Stimulated activated CD8-positive, alpha-beta memory T cell treated with anti-CD3 and anti-CD28 coated beads, Interleukin-4, amount 100 ng/mL, for 1 hour (primary cell): ENCODE data around the gene ZBTB8B.
"Not testable (repeated sequence)": the region's sequence is repeated elsewhere in the genome, so short reads cannot be mapped to it uniquely, and the experiment has no call there.

ENCODE experiments used
- DNase-seq, 2 donors: peaks; one replicate each; pipeline ENCODE4 v3.0.0-alpha.2; 2020; ENCODE audit warnings: low read depth in 2 of 2, low spot score in 1 of 2

Gene ZBTB8B

GRCh38 chr1:32468791-32469190, 3.9 kb downstream of the ZBTB8B start:
- DNase-seq = no peak

DNA sequence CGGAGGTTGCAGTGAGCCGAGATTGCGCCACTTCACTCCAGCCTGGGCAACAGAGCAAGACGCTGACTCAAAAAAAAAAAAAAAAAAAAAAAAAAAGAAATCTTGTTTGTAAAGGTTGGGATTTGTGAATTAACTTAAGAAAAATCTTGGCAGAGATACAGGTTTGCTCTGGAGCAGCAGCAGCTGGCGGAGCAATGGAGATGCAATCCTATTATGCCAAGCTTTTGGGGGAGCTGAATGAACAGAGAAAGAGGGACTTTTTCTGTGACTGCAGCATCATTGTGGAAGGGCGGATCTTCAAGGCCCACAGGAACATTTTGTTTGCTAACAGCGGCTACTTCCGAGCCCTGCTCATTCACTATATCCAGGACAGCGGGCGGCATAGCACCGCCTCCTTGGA, 5.6 kb downstream of the ZBTB8B start:
- DNase-seq = no peak

DNA sequence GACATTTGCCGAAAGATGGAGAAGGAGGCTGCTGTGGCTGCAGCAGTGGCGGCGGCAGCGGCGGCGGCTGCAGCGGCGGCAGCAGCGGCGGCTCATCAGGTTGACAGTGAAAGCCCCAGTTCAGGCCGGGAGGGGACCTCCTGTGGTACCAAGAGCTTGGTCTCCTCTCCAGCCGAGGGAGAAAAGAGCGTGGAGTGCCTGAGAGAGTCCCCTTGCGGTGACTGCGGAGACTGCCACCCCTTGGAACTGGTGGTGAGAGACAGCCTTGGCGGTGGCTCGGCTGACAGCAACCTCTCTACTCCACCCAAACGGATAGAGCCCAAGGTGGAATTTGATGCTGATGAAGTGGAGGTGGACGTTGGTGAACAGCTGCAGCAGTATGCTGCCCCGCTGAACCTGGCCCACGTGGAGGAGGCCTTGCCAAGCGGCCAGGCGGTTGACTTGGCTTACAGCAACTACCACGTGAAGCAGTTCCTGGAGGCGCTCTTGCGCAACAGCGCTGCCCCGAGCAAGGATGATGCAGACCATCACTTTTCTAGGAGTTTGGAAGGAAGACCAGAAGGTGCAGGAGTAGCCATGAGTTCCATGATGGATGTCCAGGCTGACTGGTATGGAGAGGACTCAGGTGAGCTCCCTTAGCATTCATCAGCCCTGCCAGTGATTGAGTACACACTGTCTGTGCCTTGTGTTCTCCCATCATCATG, 6.3 kb downstream of the ZBTB8B start:
- no peak for DNase-seq

- DNase-seq = no peak
Observed at GRCh38 chr1:32471695-32472362, 7.0 kb downstream of the ZBTB8B start.

GRCh38 chr1:32472966-32473365, 8.1 kb downstream of the ZBTB8B start:
- not testable (repeated sequence) for DNase-seq

- DNase-seq = no peak
Observed at GRCh38 chr1:32474954-32475353, 10.1 kb downstream of the ZBTB8B start.

DNA sequence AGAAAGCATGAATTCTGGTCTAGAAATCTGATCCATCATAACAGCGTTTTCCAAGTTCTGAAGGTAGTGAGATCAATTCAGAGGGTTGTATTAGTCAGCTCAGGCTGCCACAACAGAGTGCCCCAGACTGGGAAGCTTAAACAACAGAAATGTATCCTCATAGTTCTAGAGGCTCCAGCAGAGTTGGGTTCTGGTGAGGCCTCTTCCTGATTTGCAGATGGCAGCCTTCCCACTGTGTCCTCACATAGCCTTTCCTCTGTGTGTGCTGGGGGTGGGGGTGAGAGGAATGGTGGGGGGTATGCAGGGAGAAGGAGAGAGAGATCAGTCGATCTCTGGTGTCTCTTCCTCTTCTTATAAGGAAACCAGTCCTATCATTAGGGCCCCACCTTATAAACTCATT, 15.1 kb downstream of the ZBTB8B start:
- DNase-seq = no peak

- no peak for DNase-seq
Observed at GRCh38 chr1:32480761-32481160, 15.9 kb downstream of the ZBTB8B start.

GRCh38 chr1:32481788-32482187, 16.9 kb downstream of the ZBTB8B start:
- DNase-seq = not testable (repeated sequence)

- DNase-seq = no peak
Observed at GRCh38 chr1:32485554-32486255, 20.8 kb downstream of the ZBTB8B start.

- no peak for DNase-seq
Observed at GRCh38 chr1:32486463-32487113, 21.7 kb downstream of the ZBTB8B start.

DNA sequence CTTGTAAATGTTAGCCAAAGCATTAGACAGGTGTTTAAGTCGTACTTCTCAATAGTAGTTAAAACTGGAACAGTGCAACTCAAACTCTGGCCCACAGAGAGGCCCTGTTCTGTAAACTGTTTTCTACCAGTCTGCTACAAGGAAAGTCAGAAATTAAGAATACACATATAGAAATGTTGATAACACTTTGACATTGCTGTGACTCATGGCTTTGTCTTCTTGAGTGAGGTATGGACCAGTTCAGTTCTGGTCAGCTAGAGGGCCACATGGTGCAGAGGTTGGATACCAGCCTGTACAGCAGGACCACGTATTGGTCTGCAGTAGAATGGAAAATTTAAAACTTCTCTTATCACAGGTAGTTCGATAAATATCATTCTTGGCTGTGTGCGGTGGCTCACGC, 22.3 kb downstream of the ZBTB8B start:
- DNase-seq = no peak

DNA sequence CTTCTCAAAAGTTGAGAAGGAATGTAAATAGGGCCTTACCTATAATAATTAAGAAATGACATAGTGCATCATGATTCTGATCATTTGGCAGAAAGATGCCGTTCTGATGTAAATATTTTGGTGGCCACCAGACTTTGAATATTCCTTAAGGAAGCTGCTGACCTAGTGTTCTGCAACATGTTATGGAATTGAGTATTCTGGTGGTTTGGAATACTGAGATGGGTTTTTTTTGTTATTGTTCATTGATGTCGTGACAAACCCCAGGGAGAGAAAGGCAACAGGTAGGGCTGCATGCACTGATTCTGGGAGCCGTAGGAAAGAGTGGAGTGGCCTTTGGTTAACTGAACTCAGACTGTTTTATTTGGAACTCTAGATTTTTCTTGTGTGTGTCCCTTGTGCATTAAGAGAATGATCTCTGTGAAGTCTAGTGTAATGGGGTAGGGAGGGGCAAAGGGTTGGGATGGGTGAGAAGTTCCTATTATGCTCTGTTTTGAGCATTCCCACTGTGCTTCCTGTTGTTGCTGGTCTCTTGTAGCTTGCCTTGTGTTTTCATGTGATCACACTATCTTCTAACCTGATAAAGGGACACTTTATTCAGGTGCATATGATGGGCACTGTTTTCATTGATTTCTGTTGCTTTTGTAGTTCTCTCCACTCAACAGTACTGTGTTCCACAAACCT, 25.0 kb downstream of the ZBTB8B start:
- no peak for DNase-seq

GRCh38 chr1:32491386-32491785, 26.5 kb downstream of the ZBTB8B start:
- no peak for DNase-seq

- no peak for DNase-seq
Observed at GRCh38 chr1:32494196-32494595, 29.3 kb downstream of the ZBTB8B start.

- DNase-seq = no peak
Observed at GRCh38 chr1:32494711-32495337, 30.0 kb downstream of the ZBTB8B start.

DNA sequence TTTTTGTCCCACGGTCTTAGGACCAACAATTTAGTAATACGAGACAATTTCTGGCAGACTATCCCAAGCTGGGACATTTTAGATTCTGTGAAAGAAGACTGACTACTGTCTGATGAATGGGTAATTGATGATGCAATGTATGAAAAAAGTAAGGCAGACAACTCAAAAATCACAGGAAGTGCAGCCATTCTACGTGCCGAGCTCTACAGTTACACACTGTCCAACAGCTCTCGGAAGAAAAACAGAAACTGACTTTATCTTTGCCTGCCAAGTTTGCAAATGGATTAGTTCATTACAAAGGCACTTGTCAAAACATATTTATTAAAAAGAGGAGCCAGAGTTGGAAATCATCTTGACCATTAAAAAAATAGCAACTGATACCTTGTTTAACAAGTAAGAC, 31.3 kb downstream of the ZBTB8B start:
- no peak for DNase-seq

DNA sequence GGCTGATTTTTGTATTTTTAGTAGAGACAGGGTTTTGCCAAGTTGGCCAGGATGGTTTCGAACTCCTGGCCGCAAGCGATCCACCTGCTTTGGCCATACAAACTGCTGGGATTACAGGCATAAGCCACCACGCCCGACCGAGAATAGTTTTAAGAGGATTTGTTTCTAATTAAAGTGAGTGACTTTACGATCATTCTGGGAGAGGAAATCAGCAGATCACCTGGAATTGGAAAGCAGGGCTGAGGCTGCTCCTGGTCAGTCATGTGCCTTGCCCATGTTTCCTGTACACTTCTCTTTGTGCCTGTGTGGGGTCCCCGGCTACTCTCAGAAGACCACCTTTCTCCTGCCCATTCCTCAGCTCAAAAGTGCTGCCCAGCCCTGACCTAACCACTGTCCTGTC, 33.9 kb downstream of the ZBTB8B start:
- no peak for DNase-seq

DNA sequence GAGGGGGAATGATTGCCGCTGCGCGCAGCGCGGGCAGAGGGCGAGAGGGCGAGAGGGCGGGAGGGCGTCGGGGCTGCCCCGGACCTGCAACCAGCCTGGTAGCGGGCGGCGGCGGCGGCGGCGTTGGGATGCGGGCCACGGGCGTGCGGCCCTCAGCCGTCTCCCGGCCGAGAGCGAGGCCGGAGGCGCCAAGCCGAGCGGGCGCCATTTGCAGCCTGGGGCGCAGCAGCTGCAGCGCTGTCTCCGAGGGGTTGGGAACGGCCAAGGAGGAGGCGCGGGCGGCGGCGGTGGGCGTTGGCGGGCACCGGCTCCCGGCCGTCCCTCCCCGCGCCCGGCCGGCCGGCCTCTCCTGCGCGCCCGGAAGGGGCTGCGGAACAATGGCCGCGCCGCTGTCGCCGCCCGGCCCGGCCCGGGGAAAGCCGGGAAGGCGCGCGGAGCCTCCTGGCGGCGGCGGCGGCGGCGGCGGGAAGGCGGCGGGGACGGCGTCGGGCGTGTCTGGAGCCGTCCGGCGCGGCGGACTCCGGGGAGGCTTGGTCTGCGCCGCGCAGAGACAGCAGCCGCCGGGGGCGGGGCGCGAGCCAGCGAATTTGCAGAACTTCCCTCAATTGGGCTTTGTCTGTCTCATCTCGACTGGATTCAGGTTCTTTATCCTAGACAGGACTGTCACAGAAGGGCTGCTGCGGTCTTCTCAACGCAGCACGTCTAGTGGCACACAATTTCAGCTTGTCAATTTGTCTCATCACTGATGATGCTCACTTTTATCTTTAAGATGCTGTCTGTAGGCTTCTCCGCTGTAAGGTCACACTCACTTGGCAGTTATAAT, 35.7 kb downstream of the ZBTB8B start:
- no peak for DNase-seq

DNA sequence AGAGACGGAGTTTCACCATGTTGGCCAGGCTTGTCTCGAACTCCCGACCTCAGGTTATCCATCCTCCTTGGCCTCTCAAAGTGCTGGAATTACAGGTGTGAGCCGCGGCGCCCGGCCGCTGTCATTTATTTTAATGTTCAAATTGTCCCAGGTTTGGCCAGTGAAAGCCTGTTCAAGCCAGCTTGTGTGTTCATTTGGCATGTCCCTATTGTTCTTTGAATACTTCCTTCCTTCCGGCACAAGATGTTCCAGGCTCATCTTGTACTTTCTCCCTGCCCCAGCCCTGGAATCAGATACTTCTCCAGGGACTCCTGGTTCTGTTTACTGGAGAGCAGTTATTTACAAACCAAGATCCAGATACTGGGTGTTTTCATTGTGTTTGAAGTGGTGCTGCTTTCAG, 37.0 kb downstream of the ZBTB8B start:
- no peak for DNase-seq
